DOHH2 (cell line): Measurements from ENCODE around the gene APBA2.

Experiments used
- CTCF ChIP-seq: fragments of 200-600 bp; sonication (generic); IDR thresholded peaks from one replicate; pipeline ENCODE4 v1.5.1; 2014; ENCODE audit warnings: antibody characterized with exemption, mild to moderate bottlenecking, low read depth, low read length; ENCODE audit not compliant: poor library complexity, severe bottlenecking
- EZH2phosphoT487 ChIP-seq: fragments of 200-600 bp; sonication (generic); IDR thresholded peaks from 2 replicates; pipeline ENCODE4 v1.6.1; 2017; ENCODE audit warnings: borderline replicate concordance, mild to moderate bottlenecking, antibody characterized with exemption, low read length, moderate library complexity, mixed read lengths

- no peak for TF ChIP-seq CTCF
- no peak for TF ChIP-seq EZH2phosphoT487
Measured at GRCh38 chr15:29066310-29066709, 180.5 kb downstream of the APBA2 start.
